ENCODE data around the gene IDH3B. TPM values are rescaled to one million over a fixed set of nuclear protein-coding genes. Genes with fewer than 3 reads are reported as not detected.
"Not testable (repeated sequence)": the region's sequence is repeated elsewhere in the genome, so short reads cannot be mapped to it uniquely, and the experiment has no call there.

Gene IDH3B
- total and polyA plus RNA-seq, 10 donors, result 59.4 to 105 (median 84.7) TPM

- Histone ChIP-seq H3K4me3 (no peak overlapping the region), H3K36me3 (no peaks in the 10 kb centered on the region), H3K27me3 (replicated peaks in 1 of 7) (peaks cover 0 to 85% (median 28%) of the 10 kb centered on the region in 7 donors), H3K27ac (no peak overlapping the region), H3K4me1 (peaks cover 11 to 37% (median 27%) of the 10 kb centered on the region in 6 donors), H3K9me3 (no peaks in the 10 kb centered on the region)
- intact Hi-C loops (cut with DNase I; ENCODE audit: low total_unique reads), result no loop called here
- TF ChIP-seq CTCF (IDR thresholded peaks at IDR 0.05 in 8 of 11, conservative IDR thresholded peaks at IDR 0.05 in 3 of 11) (no peak), POLR2A (IDR thresholded peaks at IDR 0.05) (no peak), POLR2AphosphoS5 (IDR thresholded peaks at IDR 0.05) (no peak)
- no peak for DNase-seq
- 38 to 48% (median 45%) methylated on average over 6 of the region's 6 CpGs for WGBS, 5 donors
Observed at GRCh38 chr20:2690718-2691117, 26.7 kb upstream of the IDH3B start.

GRCh38 chr20:2690213-2690612 lies 26.2 kb upstream of the IDH3B start:
- 73 to 89% (median 81%) methylated on average over 3 of the region's 3 CpGs for WGBS, 5 donors
- Histone ChIP-seq H3K27ac (no peak overlapping the region), H3K4me3 (no peak overlapping the region), H3K9me3 (no peaks in the 10 kb centered on the region), H3K27me3 (replicated peaks in 1 of 7) (peaks cover 0 to 80% (median 25%) of the 10 kb centered on the region in 7 donors), H3K36me3 (no peaks in the 10 kb centered on the region), H3K4me1 (peaks cover 11 to 38% (median 27%) of the 10 kb centered on the region in 6 donors)
- intact Hi-C loops (cut with DNase I; ENCODE audit: low total_unique reads), result no loop called here
- no peak for TF ChIP-seq POLR2AphosphoS5 (IDR thresholded peaks at IDR 0.05)
- TF ChIP-seq CTCF (IDR thresholded peaks at IDR 0.05 in 8 of 11, conservative IDR thresholded peaks at IDR 0.05 in 3 of 11), result no peak
- TF ChIP-seq POLR2A (IDR thresholded peaks at IDR 0.05), result no peak
- DNase-seq, result no peak

GRCh38 chr20:2688041-2688591 lies 24.1 kb upstream of the IDH3B start:
- 14 to 19% (median 14%) methylated on average over 18 of the region's 18 CpGs for WGBS, 5 donors
- H3K4me1 ChIP-seq, result peaks cover 5 to 28% (median 20%) of the 10 kb centered on the region in 6 donors
- H3K27me3 ChIP-seq (replicated peaks in 1 of 7), result peaks cover 0 to 59% (median 10%) of the 10 kb centered on the region in 7 donors
- peak; percentile 87 for DNase-seq
- no peak overlapping the region for H3K27ac ChIP-seq
- no peaks in the 10 kb centered on the region for H3K36me3 ChIP-seq
- intact Hi-C loops (cut with DNase I; ENCODE audit: low total_unique reads), result loop anchor here (10.0 kb wide), 1 partner anchor 167 kb away; no protein-coding TSS in a partner anchor
- TF ChIP-seq POLR2A (IDR thresholded peaks at IDR 0.05) (no peak), POLR2AphosphoS5 (IDR thresholded peaks at IDR 0.05) (peak; percentile 18 to 33 (median 29)), CTCF (IDR thresholded peaks at IDR 0.05 in 8 of 11, conservative IDR thresholded peaks at IDR 0.05 in 3 of 11) (peak; percentile 54 to 85 (median 65))
- H3K4me3 ChIP-seq, result no peak overlapping the region
- H3K9me3 ChIP-seq, result no peaks in the 10 kb centered on the region

- Histone ChIP-seq H3K27me3 (replicated peaks in 1 of 7) (peaks cover 0 to 57% (median 10%) of the 10 kb centered on the region in 7 donors), H3K36me3 (no peaks in the 10 kb centered on the region), H3K27ac (no peak overlapping the region), H3K4me3 (no peak overlapping the region), H3K9me3 (no peaks in the 10 kb centered on the region), H3K4me1 (peaks cover 5 to 28% (median 20%) of the 10 kb centered on the region in 6 donors)
- 40 to 55% (median 47%) methylated on average over 6 of the region's 6 CpGs for WGBS, 5 donors
- TF ChIP-seq POLR2AphosphoS5 (IDR thresholded peaks at IDR 0.05) (no peak), POLR2A (IDR thresholded peaks at IDR 0.05) (no peak), CTCF (IDR thresholded peaks at IDR 0.05 in 8 of 11, conservative IDR thresholded peaks at IDR 0.05 in 3 of 11) (no peak)
- peak; percentile 13 for DNase-seq
- intact Hi-C loops (cut with DNase I; ENCODE audit: low total_unique reads), result loop anchor here (10.0 kb wide), 1 partner anchor 167 kb away; no protein-coding TSS in a partner anchor
Observed at GRCh38 chr20:2687514-2687913, 23.5 kb upstream of the IDH3B start.

GRCh38 chr20:2684817-2685216 lies 20.8 kb upstream of the IDH3B start:
- 29 to 58% (median 43%) methylated on average over 4 of the region's 4 CpGs for WGBS, 5 donors
- H3K36me3 ChIP-seq, H3K27ac ChIP-seq, H3K4me3 ChIP-seq, H3K9me3 ChIP-seq: not testable (repeated sequence)
- DNase-seq, result peak; percentile 16
- Histone ChIP-seq H3K4me1 (peaks cover 0 to 18% (median 11%) of the 10 kb centered on the region in 6 donors), H3K27me3 (replicated peaks in 1 of 7) (peaks cover 0 to 40% (median 6%) of the 10 kb centered on the region in 7 donors)
- intact Hi-C loops (cut with DNase I; ENCODE audit: low total_unique reads), result loop anchor here (10.0 kb wide), 1 partner anchor 170 kb away; no protein-coding TSS in a partner anchor

GRCh38 chr20:2682040-2682439 lies 18.0 kb upstream of the IDH3B start:
- DNase-seq, H3K36me3 ChIP-seq, H3K9me3 ChIP-seq, H3K4me1 ChIP-seq, H3K4me3 ChIP-seq, H3K27ac ChIP-seq: not testable (repeated sequence)
- 57 to 79% (median 66%) methylated on average over 3 of the region's 3 CpGs for WGBS, 5 donors
- H3K27me3 ChIP-seq (replicated peaks in 1 of 7), result peaks cover 0 to 21% (median 6%) of the 10 kb centered on the region in 7 donors
- intact Hi-C loops (cut with DNase I; ENCODE audit: low total_unique reads), result loop anchor here (10.0 kb wide), 1 partner anchor 173 kb away; no protein-coding TSS in a partner anchor
